Measurements from ENCODE around the gene MT1E. TPM values are rescaled to one million over a fixed set of nuclear protein-coding genes. Genes with fewer than 3 reads are reported as not detected.
A peak's percentile ranks its signal among the peaks of the same experiment; 100 is the strongest.

Gene MT1E
- total RNA-seq, 1 donor from 2014 or later, result 5.2 TPM

- Mint-ChIP-seq H3K36me3 (ENCODE audit: insufficient read depth) (no peaks in the 10 kb centered on the region), H3K27ac (no peak overlapping the region), H3K4me1 (ENCODE audit: low read depth) (peaks cover 6% of the 10 kb centered on the region), H3K4me3 (ENCODE audit: low read depth) (no peak overlapping the region), H3K9me3 (ENCODE audit: low read depth) (no peaks in the 10 kb centered on the region), H3K27me3 (peaks cover 87% of the 10 kb centered on the region)
- TF ChIP-seq, protein P1, sequence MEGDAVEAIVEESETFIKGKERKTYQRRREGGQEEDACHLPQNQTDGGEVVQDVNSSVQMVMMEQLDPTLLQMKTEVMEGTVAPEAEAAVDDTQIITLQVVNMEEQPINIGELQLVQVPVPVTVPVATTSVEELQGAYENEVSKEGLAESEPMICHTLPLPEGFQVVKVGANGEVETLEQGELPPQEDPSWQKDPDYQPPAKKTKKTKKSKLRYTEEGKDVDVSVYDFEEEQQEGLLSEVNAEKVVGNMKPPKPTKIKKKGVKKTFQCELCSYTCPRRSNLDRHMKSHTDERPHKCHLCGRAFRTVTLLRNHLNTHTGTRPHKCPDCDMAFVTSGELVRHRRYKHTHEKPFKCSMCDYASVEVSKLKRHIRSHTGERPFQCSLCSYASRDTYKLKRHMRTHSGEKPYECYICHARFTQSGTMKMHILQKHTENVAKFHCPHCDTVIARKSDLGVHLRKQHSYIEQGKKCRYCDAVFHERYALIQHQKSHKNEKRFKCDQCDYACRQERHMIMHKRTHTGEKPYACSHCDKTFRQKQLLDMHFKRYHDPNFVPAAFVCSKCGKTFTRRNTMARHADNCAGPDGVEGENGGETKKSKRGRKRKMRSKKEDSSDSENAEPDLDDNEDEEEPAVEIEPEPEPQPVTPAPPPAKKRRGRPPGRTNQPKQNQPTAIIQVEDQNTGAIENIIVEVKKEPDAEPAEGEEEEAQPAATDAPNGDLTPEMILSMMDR (IDR thresholded peaks at IDR 0.05; ENCODE audit: unreplicated experiment), result no peak
- DNase-seq (ENCODE audit: low spot score, unreplicated experiment), result no peak
These were observed 1.9 kb upstream of the MT1E start for GRCh38 chr16:56623637-56624036.

DNA sequence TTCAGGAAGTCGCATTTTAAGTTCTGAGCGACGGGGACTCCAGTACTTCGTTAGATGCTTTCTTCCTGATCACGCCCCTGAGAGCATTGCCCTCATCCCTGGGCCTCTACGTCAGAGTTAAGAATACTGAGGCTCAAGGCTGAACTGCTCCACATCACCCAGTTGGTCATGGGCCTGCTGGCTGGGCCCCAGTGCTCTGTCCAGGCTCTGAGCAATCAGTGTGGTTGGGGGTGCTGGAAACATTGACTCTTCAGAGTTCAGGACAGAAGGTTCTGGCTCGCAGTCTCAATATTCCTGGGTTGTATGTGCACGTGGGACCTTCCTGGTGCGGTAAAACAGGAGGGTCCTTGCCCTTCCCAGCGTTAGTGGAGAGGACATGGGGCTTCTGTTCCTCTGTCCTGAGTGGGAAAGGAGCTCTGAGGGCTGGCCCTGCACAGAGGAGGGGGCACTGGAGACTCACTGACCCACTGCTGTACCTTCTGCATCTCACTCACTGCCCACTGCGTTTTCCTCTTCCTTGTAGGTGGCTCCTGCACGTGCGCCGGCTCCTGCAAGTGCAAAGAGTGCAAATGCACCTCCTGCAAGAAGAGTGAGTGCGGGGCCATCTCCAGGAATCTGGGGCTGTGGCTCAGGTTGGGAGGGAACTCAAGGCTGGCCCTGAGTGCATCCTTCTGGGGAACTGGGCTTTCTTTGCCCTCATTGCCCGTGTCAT, 518 bp downstream of the MT1E start:
- Mint-ChIP-seq H3K4me3 (ENCODE audit: low read depth) (peak overlapping the region; percentile 62), H3K36me3 (ENCODE audit: insufficient read depth) (no peaks in the 10 kb centered on the region), H3K9me3 (ENCODE audit: low read depth) (no peaks in the 10 kb centered on the region), H3K4me1 (ENCODE audit: low read depth) (peaks cover 6% of the 10 kb centered on the region), H3K27ac (no peak overlapping the region), H3K27me3 (peaks cover 89% of the 10 kb centered on the region)
- no peak for DNase-seq (ENCODE audit: low spot score, unreplicated experiment)
- TF ChIP-seq, protein P1 (IDR thresholded peaks at IDR 0.05; ENCODE audit: unreplicated experiment), result no peak

GRCh38 chr16:56626685-56627084, 1.1 kb downstream of the MT1E start:
- no peak for DNase-seq (ENCODE audit: low spot score, unreplicated experiment)
- peaks cover 89% of the 10 kb centered on the region for H3K27me3 Mint-ChIP-seq

GRCh38 chr16:56628486-56629350, 3.1 kb downstream of the MT1E start:
- Mint-ChIP-seq H3K27ac (no peak overlapping the region), H3K36me3 (ENCODE audit: insufficient read depth) (no peaks in the 10 kb centered on the region), H3K27me3 (peaks cover 87% of the 10 kb centered on the region), H3K9me3 (ENCODE audit: low read depth) (no peaks in the 10 kb centered on the region), H3K4me3 (ENCODE audit: low read depth) (no peak overlapping the region), H3K4me1 (ENCODE audit: low read depth) (peaks cover 12% of the 10 kb centered on the region)
- no peak for DNase-seq (ENCODE audit: low spot score, unreplicated experiment)
- TF ChIP-seq, protein P1 (IDR thresholded peaks at IDR 0.05; ENCODE audit: unreplicated experiment), result no peak

More at GRCh38 chr16:56626685-56627084, 1.1 kb downstream of the MT1E start:
- H3K9me3 Mint-ChIP-seq (ENCODE audit: low read depth), result no peaks in the 10 kb centered on the region
- peaks cover 7% of the 10 kb centered on the region for H3K4me1 Mint-ChIP-seq (ENCODE audit: low read depth)
- TF ChIP-seq, protein P1 (IDR thresholded peaks at IDR 0.05; ENCODE audit: unreplicated experiment), result no peak
- no peak overlapping the region for H3K27ac Mint-ChIP-seq
- H3K36me3 Mint-ChIP-seq (ENCODE audit: insufficient read depth), result no peaks in the 10 kb centered on the region
- no peak overlapping the region for H3K4me3 Mint-ChIP-seq (ENCODE audit: low read depth)

GRCh38 chr16:56629531-56629930, 4.0 kb downstream of the MT1E start:
- Mint-ChIP-seq H3K27ac (no peak overlapping the region), H3K27me3 (peaks cover 89% of the 10 kb centered on the region), H3K4me1 (ENCODE audit: low read depth) (peaks cover 12% of the 10 kb centered on the region), H3K9me3 (ENCODE audit: low read depth) (no peaks in the 10 kb centered on the region), H3K36me3 (ENCODE audit: insufficient read depth) (no peaks in the 10 kb centered on the region), H3K4me3 (ENCODE audit: low read depth) (no peak overlapping the region)
- DNase-seq (ENCODE audit: low spot score, unreplicated experiment), result no peak
- TF ChIP-seq, protein P1 (IDR thresholded peaks at IDR 0.05; ENCODE audit: unreplicated experiment), result no peak
